D721Med (cell line): ENCODE data around the gene JMJD7.

ENCODE experiments used
- DNase-seq: peaks from one replicate; pipeline ENCODE4 v3.0.0; 2011; ENCODE audit warnings: low spot score; ENCODE audit not compliant: insufficient read length
- FAIRE-seq: peaks from 2 replicates; lab custom pipeline; 2011; peaks lifted over from hg19 to GRCh38; lab: Jason Lieb, UNC
- TF ChIP-seq, protein P1 (sequence below): IDR thresholded peaks from 2 replicates; pipeline ENCODE4 v1.5.1; 2012; ENCODE audit warnings: mild to moderate bottlenecking, control low read depth; ENCODE audit not compliant: insufficient read depth; ENCODE audit errors: missing control alignments

Gene JMJD7

DNA sequence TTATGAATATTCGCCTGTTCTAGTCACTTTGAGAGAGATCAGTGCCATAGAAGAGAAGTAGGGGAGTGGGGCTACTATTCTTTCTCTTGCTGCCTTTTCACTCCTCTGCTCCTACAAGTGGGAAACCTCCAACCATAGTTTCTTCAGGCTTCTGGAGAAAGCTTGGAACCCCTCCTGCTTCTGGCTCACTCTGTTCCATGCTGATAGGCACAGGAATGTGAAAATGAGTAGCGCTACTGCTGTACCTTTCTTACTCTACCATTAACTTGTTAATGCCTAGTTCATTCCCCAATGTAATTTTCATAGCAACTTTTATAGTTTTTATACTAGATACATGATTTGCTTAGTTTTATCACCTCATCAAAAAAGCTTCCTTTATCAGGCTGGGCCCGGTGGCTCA is 26.7 kb upstream of the JMJD7 start:
- DNase-seq (no peak), FAIRE-seq (no peak)
- TF ChIP-seq, protein P1, sequence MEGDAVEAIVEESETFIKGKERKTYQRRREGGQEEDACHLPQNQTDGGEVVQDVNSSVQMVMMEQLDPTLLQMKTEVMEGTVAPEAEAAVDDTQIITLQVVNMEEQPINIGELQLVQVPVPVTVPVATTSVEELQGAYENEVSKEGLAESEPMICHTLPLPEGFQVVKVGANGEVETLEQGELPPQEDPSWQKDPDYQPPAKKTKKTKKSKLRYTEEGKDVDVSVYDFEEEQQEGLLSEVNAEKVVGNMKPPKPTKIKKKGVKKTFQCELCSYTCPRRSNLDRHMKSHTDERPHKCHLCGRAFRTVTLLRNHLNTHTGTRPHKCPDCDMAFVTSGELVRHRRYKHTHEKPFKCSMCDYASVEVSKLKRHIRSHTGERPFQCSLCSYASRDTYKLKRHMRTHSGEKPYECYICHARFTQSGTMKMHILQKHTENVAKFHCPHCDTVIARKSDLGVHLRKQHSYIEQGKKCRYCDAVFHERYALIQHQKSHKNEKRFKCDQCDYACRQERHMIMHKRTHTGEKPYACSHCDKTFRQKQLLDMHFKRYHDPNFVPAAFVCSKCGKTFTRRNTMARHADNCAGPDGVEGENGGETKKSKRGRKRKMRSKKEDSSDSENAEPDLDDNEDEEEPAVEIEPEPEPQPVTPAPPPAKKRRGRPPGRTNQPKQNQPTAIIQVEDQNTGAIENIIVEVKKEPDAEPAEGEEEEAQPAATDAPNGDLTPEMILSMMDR, result no peak

DNA sequence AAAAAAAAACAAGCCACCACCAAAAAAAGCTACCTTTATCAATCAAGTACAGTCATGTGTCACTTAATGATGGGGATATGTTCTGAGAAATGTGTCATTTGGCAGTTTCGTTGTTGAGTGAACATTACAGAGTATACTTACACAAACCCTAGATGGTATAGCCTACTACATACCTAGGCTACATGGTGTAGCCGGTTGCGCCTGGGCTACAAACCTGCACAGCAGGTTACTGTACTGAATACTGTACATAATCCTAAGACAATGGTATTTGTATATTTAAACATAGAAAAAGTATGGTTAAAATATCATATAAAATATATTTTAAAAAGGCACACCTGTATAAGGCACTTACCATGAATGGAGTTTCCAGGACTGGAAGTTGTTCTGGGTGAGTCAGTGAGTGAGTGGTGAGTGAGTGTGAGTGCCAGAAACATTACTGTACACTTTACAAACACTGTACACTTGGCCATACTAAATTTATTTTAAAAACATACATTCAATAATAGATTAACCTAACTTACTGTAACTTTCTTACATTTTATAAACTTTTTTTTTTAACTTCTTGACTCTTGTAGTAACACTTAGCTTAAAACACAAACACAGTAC is 25.9 kb upstream of the JMJD7 start:
- TF ChIP-seq, protein P1, result no peak
- FAIRE-seq, result no peak
- DNase-seq, result no peak

DNA sequence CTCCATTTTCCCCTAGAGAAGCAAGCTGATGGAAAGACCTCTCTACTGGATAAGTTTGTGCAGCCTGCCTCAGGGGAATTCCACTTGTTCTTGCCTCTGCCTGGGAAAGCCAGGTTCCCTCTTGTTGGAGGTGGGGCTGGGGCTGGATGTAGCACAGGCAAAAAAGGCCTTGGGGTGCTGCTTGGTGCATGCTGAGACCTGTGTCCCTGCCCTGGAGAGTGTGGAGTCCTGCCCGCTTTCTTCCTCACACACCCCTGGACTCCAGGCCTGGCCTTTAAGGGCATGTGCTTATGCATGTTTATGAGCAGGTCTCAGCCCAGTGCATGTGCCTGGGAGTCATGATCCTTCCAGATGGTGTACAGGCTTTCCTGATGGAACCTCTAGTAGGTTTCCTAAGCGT is 23.5 kb upstream of the JMJD7 start:
- TF ChIP-seq, protein P1, result no peak
- FAIRE-seq (no peak), DNase-seq (no peak)

DNA sequence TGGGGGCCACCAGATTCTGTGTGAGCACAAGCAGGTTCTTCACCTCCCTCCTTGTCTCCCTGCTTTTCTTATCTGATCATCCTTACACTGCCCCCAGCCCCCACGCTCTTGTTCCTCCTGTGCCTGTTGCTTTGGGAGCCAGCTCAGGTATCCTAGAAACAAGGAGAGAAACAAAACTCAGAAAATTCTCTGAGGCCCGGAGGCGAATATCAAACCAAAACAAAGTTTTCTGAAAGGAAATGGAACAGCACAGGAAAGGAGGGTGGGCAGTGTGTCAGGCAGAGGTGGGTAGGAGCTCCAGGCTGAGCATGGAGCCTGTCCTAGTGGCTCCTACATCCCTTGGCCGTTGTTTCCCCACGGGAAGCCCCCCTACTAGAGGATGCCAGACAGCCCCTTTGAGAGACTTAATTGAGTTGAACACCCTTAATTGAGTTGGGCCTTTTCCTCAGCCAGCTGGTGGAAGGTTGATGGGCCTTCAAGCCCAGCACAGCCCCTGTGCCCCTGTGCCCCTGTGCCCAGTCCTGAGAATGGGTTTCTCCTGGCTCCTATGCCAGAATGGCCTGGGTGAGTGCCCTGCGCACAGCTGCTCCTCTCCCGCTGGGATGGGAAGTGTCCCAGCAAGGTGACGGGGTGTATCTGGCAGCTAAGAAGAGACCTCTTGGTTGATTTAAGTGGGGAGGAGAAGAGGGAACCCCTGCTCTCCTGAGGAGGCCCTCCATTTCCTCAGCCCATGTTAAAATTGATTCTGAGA is 22.8 kb upstream of the JMJD7 start:
- FAIRE-seq, result no peak
- TF ChIP-seq, protein P1, result no peak
- DNase-seq, result no peak

DNA sequence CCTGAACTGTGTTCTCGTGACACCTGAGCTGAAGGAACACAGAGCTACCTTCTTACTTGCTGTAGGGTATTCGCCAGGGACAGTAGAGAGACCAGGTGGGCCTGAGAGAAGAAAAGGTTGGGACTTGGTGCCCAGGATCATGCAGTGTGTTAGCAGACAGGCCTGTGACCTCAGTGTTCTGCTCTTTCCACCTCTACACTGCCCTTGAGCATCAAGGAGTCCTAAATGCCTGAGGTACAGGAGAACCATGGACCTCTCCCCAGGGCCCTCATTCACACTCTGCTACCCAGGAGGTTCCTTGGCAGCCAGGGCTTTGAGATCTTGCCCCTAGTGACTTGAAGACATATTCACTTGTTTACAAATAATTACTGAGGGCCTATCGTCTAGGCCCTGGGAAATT is 22.2 kb upstream of the JMJD7 start:
- TF ChIP-seq, protein P1, result no peak
- DNase-seq, result no peak
- FAIRE-seq, result no peak

DNA sequence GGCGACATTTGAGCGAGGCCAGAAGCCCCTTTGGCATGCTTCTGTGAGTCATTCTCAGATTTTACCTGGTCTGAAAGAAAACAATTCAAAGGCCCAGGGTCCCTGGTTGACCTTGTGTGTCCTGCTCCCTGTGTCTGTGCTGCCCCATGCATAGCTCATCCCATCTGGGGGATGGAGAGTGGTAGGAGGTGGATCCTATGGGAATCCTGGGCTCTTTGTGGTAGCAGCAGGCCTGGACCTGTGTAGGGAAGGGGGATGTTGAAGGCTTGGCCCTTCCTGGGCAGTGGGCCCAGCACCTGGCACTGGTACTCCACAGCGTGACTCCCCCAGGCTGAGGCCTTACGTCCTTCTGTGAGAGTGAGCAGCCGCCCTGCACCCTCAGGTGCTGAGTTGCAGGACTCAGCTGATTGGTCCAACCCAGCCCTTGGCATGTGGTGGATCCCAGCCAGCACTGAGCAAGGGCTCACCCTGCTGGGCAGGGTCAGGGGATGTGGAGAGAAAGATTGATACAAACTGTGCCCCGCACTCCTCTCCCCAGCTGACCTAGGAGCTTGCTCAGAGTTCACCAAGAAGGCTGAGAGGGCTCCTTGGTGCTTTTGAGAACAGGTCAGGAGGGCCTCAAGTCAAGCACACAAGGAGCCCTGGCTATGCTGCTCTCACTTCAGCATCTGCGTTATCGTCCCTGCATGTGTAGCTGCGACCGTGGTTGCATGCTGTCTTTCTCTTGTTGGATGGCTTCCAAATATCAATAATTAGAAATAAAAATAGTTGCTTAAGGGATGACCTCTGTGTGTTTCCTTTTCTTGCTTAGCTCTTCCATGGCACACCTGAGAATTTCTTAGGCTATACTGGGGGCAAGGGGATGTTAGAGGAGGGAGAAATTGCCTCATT is 21.4 kb upstream of the JMJD7 start:
- no peak for DNase-seq
- no peak for FAIRE-seq
- TF ChIP-seq, protein P1, result no peak
